BLaER1 treated with 17β-estradiol and CSF1 and Interleukin-3, amounts not matched to agents 10 nM and 100 nM (cell line): ENCODE data around the gene CAV2.

Experiments used
- H3K27ac ChIP-seq, 11 experiments: shearing (Covaris generic); formaldehyde crosslinking; 2 replicates each; pipeline ENCODE4 v1.8.1; 2022
- H3K27me3 ChIP-seq, 11 experiments: shearing (Covaris generic); formaldehyde crosslinking; 2 replicates each; pipeline ENCODE4 v1.8.1; 2022
- H3K36me3 ChIP-seq, 11 experiments: shearing (Covaris generic); formaldehyde crosslinking; 2 replicates each; pipeline ENCODE4 v1.8.1; 2022
- H3K4me1 ChIP-seq, 10 experiments: shearing (Covaris generic); formaldehyde crosslinking; 2 replicates each; pipeline ENCODE4 v1.8.1; 2022
- H3K4me2 ChIP-seq, 11 experiments: shearing (Covaris generic); formaldehyde crosslinking; 2 replicates each; pipeline ENCODE4 v1.8.1; 2022
- H3K4me3 ChIP-seq, 10 experiments: shearing (Covaris generic); formaldehyde crosslinking; 2 replicates each; pipeline ENCODE4 v1.8.1; 2022
- H3K9ac ChIP-seq, 11 experiments: shearing (Covaris generic); formaldehyde crosslinking; 2 replicates each; pipeline ENCODE4 v1.8.1; 2022
- H3K9me3 ChIP-seq, 11 experiments: shearing (Covaris generic); formaldehyde crosslinking; replicated peaks in 1 of 11; 2 replicates each; pipeline ENCODE4 v1.8.1; 2022
- H4K20me1 ChIP-seq, 11 experiments: shearing (Covaris generic); formaldehyde crosslinking; 2 replicates each; pipeline ENCODE4 v1.8.1; 2022
- Cebpa-rat ChIP-seq, 11 experiments: shearing (Covaris generic); IDR thresholded peaks; 2 replicates each; pipeline ENCODE4 v1.8.1; 2022

CAV2 gene

GRCh38 chr7:116538138-116538537 is 38.6 kb downstream of the CAV2 start:
- Histone ChIP-seq H4K20me1 (no peaks in the 10 kb centered on the region), H3K36me3 (no peaks in the 10 kb centered on the region), H3K27ac (no peak overlapping the region), H3K27me3 (no peaks in the 10 kb centered on the region), H3K9me3 (peaks cover 0 to 18% (median 8%) of the 10 kb centered on the region in 11 experiments; a peak in 13 of 22 replicates), H3K9ac (no peak overlapping the region), H3K4me3 (no peak overlapping the region), H3K4me1 (no peaks in the 10 kb centered on the region), H3K4me2 (no peak overlapping the region)
- no peak for TF ChIP-seq Cebpa-rat (IDR thresholded peaks at IDR 0.05)

GRCh38 chr7:116539879-116540278 is 40.3 kb downstream of the CAV2 start:
- Histone ChIP-seq H3K36me3 (no peaks in the 10 kb centered on the region), H3K27ac (no peak overlapping the region), H3K9me3 (peaks cover 0 to 18% (median 8%) of the 10 kb centered on the region in 11 experiments; a peak in 13 of 22 replicates), H4K20me1 (no peaks in the 10 kb centered on the region), H3K4me1 (no peaks in the 10 kb centered on the region), H3K4me2 (no peak overlapping the region), H3K27me3 (no peaks in the 10 kb centered on the region), H3K9ac (no peak overlapping the region), H3K4me3 (no peak overlapping the region)
- TF ChIP-seq Cebpa-rat (IDR thresholded peaks at IDR 0.05): no peak

GRCh38 chr7:116540743-116541142 is 41.2 kb downstream of the CAV2 start:
- no peak overlapping the region for H3K4me3 ChIP-seq
- H4K20me1 ChIP-seq: no peaks in the 10 kb centered on the region
- H3K9me3 ChIP-seq: peaks cover 0 to 18% (median 8%) of the 10 kb centered on the region in 11 experiments; a peak in 13 of 22 replicates
- H3K36me3 ChIP-seq: no peaks in the 10 kb centered on the region
- H3K9ac ChIP-seq: no peak overlapping the region
- no peaks in the 10 kb centered on the region for H3K4me1 ChIP-seq
- no peaks in the 10 kb centered on the region for H3K27me3 ChIP-seq
- no peak overlapping the region for H3K27ac ChIP-seq
- no peak overlapping the region for H3K4me2 ChIP-seq
- TF ChIP-seq Cebpa-rat (IDR thresholded peaks at IDR 0.05): no peak

GRCh38 chr7:116541951-116542350 is 42.4 kb downstream of the CAV2 start:
- H3K36me3 ChIP-seq: no peaks in the 10 kb centered on the region
- H3K9me3 ChIP-seq: peaks cover 0 to 18% (median 8%) of the 10 kb centered on the region in 11 experiments; a peak in 13 of 22 replicates
- TF ChIP-seq Cebpa-rat (IDR thresholded peaks at IDR 0.05): no peak

GRCh38 chr7:116542618-116543017 is 43.1 kb downstream of the CAV2 start:
- Histone ChIP-seq H3K4me2 (no peak overlapping the region), H3K36me3 (no peaks in the 10 kb centered on the region)
- no peak for TF ChIP-seq Cebpa-rat (IDR thresholded peaks at IDR 0.05)

More at GRCh38 chr7:116541951-116542350, 42.4 kb downstream of the CAV2 start:
- no peak overlapping the region for H3K27ac ChIP-seq
- H3K4me2 ChIP-seq: no peak overlapping the region
- H3K9ac ChIP-seq: no peak overlapping the region
- H4K20me1 ChIP-seq: no peaks in the 10 kb centered on the region
- H3K27me3 ChIP-seq: no peaks in the 10 kb centered on the region
- no peaks in the 10 kb centered on the region for H3K4me1 ChIP-seq
- H3K4me3 ChIP-seq: no peak overlapping the region

GRCh38 chr7:116543664-116544063 is 44.1 kb downstream of the CAV2 start:
- Histone ChIP-seq H3K27me3 (no peaks in the 10 kb centered on the region), H3K4me2 (no peak overlapping the region), H3K9me3 (peaks cover 0 to 6% (median 5%) of the 10 kb centered on the region in 11 experiments; a peak in 13 of 22 replicates), H3K9ac (no peak overlapping the region), H3K4me1 (no peaks in the 10 kb centered on the region), H3K27ac (no peak overlapping the region), H4K20me1 (no peaks in the 10 kb centered on the region), H3K36me3 (no peaks in the 10 kb centered on the region), H3K4me3 (no peak overlapping the region)
- TF ChIP-seq Cebpa-rat (IDR thresholded peaks at IDR 0.05): no peak

More at GRCh38 chr7:116542618-116543017, 43.1 kb downstream of the CAV2 start:
- Histone ChIP-seq H3K27me3 (no peaks in the 10 kb centered on the region), H3K9me3 (peaks cover 0 to 14% (median 8%) of the 10 kb centered on the region in 11 experiments; a peak in 13 of 22 replicates), H3K27ac (no peak overlapping the region), H4K20me1 (no peaks in the 10 kb centered on the region), H3K9ac (no peak overlapping the region), H3K4me1 (no peaks in the 10 kb centered on the region), H3K4me3 (no peak overlapping the region)

- no peak for TF ChIP-seq Cebpa-rat (IDR thresholded peaks at IDR 0.05)
- no peaks in the 10 kb centered on the region for H3K36me3 ChIP-seq
Observed at GRCh38 chr7:116544487-116544886, 44.9 kb downstream of the CAV2 start.

GRCh38 chr7:116545411-116545993 is 46.0 kb downstream of the CAV2 start:
- H3K36me3 ChIP-seq: no peaks in the 10 kb centered on the region
- H3K27me3 ChIP-seq: no peaks in the 10 kb centered on the region
- H3K4me2 ChIP-seq: no peak overlapping the region
- no peak overlapping the region for H3K27ac ChIP-seq
- no peaks in the 10 kb centered on the region for H4K20me1 ChIP-seq
- TF ChIP-seq Cebpa-rat (IDR thresholded peaks at IDR 0.05): no peak
- no peaks in the 10 kb centered on the region for H3K4me1 ChIP-seq
- H3K9ac ChIP-seq: no peak overlapping the region
- H3K4me3 ChIP-seq: no peak overlapping the region
- no peaks in the 10 kb centered on the region for H3K9me3 ChIP-seq

More at GRCh38 chr7:116544487-116544886, 44.9 kb downstream of the CAV2 start:
- Histone ChIP-seq H3K4me2 (no peak overlapping the region), H3K27me3 (no peaks in the 10 kb centered on the region), H3K9ac (no peak overlapping the region), H4K20me1 (no peaks in the 10 kb centered on the region), H3K9me3 (no peaks in the 10 kb centered on the region), H3K4me1 (no peaks in the 10 kb centered on the region), H3K27ac (no peak overlapping the region), H3K4me3 (no peak overlapping the region)

- Histone ChIP-seq H3K4me2 (no peak overlapping the region), H3K27me3 (no peaks in the 10 kb centered on the region), H3K27ac (no peak overlapping the region), H3K9me3 (no peaks in the 10 kb centered on the region), H3K9ac (no peak overlapping the region), H4K20me1 (no peaks in the 10 kb centered on the region), H3K36me3 (no peaks in the 10 kb centered on the region), H3K4me3 (no peak overlapping the region), H3K4me1 (no peaks in the 10 kb centered on the region)
- TF ChIP-seq Cebpa-rat (IDR thresholded peaks at IDR 0.05): no peak
Observed at GRCh38 chr7:116546054-116546453, 46.5 kb downstream of the CAV2 start.

- no peak overlapping the region for H3K9ac ChIP-seq
- no peaks in the 10 kb centered on the region for H3K27me3 ChIP-seq
- H4K20me1 ChIP-seq: no peaks in the 10 kb centered on the region
- H3K36me3 ChIP-seq: no peaks in the 10 kb centered on the region
- H3K4me2 ChIP-seq: no peak overlapping the region
- no peaks in the 10 kb centered on the region for H3K4me1 ChIP-seq
- no peak for TF ChIP-seq Cebpa-rat (IDR thresholded peaks at IDR 0.05)
- H3K27ac ChIP-seq: no peak overlapping the region
- no peaks in the 10 kb centered on the region for H3K9me3 ChIP-seq
- no peak overlapping the region for H3K4me3 ChIP-seq
Observed at GRCh38 chr7:116546916-116547315, 47.4 kb downstream of the CAV2 start.
